Measurements from ENCODE around the gene OPCML.

- no peak for TF ChIP-seq TCF7L2 (IDR thresholded peaks at IDR 0.05; ENCODE audit: low read depth, low read length)
- no peak for TF ChIP-seq CTCF (IDR thresholded peaks at IDR 0.05)
These were observed 621.1 kb downstream of the OPCML start for GRCh38 chr11:132911186-132911585.
